HS-27A (cell line): ENCODE results near the gene CYTH1.

ENCODE experiments used
- DNase-seq: peaks from one replicate; pipeline ENCODE4 v3.0.0-alpha.2; 2012; ENCODE audit warnings: low read depth, missing footprints

Gene CYTH1

DNA sequence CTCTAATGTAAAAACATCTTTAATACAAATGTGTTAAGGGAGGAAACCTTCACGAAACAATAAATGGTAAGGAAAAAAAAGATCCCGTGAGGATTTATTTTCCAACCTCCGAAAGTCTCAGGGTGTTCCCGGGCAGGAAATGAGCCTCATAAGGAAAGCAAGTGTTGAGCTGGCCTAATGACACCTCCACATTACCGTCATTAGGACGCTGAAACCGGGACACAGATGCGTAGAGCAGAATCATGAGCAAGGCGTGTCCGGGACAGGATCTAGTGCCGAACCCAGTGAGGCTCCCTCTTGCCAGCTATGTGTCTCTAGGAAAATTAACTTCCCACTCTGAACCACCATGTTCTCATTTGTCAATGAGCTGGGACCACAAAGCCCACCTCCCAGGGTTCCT, 22.7 kb upstream of the CYTH1 start:
- no peak for DNase-seq

DNA sequence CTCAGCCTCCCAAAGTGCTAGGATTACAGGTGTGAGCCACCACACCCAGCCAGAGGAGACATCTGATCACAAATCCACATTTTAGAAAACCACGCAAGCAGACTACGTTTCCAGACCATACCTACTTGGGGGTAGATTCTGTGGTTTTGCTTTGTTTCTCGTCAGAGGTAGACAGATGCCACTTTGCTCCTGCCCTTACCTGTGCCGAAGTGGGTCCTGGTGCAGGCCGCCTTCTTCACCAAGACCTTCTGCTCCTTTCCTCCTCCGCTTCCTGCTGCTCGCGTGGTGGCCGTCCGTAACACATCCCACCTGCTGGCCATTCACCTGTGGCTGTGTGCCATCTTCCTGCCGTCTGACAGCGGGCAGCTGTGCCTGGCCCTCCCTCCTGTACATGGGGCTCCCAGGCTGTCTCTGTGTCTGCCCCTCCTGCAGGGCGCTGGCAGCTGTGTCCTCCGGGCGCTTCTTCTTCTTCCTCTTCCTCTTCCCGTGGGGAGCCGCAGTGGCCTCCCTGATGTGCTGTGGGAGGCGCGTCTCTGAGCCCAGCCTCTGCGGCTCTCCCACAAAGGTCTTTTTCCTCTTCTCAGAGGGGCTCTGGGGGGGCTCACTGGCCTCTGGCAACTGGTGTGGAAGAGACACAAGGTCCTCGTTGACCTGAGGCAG, 21.2 kb upstream of the CYTH1 start:
- DNase-seq: no peak

DNA sequence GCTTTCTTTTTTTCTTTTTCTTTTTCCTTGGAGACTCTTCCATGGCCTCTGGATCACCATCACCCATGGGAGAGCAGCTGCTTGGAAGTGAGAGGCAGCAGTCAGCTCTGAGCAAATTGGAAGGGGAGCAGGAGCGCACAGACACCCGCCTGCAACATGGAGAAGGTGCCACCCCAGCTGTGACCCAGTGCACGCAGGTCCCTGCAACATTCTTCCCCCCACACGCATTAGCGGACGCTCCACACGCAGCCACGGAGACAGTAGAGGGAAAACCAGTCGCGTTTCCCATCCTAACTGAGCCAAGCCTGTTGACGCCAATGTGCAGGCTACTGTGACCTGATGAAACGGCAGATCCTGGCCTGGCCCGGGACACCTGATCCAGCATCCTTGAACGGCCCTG, 20.4 kb upstream of the CYTH1 start:
- no peak for DNase-seq

DNA sequence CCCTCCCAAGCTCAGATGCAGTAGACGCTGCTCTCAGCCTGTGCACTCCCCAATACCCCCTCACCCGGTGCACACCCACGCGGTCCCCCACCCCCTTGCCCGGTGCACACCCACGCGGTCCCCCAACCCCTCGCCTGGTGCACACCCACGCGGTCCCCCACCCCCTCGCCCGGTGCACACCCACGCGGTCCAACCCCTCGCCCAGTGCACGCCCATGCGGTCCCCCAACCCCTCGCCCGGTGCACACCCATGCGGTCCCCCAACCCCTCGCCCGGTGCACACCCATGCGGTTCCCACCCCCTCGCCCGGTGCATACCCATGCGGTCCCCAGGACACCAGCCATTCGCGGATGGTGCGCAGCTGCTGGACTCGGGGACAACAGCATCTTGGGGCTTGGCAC, 19.9 kb upstream of the CYTH1 start:
- no peak for DNase-seq

DNA sequence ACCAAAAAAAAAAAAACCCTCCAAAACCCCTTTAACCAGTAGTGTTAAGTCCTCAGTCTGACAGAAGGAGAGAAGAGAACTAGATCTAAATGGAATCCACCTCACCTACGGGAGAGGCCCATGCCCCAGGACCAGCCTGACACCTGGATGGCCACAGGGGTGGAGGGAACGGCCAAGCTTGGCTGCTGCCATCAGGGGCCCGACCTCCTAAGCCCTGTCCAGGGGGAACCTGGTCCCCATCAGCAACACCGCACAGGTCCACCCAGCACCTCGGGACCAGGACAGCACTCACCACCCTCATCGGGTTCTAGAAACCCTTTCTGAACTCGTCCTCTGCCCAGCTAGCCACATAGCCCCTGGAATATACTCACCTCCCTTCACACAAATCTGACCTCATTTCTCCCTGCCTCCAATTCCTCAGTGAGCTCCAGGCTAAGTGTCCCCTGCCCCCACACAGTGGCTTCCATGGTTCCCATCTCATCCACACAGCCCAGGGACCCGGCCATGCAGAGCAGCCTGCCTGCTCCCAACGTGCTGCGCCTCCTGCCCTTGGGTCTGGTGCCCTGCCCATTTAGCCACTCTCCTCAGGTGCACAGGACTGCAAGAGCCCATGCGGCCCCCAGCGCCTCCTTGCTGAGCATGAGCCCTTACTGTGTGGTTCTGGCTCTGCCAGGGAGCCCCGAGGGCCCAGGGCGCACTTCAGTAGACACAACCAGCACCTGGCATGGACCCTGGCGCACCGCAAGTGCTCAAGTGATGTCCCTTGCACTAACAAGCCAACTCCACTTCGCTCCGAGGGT, 18.3 kb upstream of the CYTH1 start:
- DNase-seq: no peak

DNA sequence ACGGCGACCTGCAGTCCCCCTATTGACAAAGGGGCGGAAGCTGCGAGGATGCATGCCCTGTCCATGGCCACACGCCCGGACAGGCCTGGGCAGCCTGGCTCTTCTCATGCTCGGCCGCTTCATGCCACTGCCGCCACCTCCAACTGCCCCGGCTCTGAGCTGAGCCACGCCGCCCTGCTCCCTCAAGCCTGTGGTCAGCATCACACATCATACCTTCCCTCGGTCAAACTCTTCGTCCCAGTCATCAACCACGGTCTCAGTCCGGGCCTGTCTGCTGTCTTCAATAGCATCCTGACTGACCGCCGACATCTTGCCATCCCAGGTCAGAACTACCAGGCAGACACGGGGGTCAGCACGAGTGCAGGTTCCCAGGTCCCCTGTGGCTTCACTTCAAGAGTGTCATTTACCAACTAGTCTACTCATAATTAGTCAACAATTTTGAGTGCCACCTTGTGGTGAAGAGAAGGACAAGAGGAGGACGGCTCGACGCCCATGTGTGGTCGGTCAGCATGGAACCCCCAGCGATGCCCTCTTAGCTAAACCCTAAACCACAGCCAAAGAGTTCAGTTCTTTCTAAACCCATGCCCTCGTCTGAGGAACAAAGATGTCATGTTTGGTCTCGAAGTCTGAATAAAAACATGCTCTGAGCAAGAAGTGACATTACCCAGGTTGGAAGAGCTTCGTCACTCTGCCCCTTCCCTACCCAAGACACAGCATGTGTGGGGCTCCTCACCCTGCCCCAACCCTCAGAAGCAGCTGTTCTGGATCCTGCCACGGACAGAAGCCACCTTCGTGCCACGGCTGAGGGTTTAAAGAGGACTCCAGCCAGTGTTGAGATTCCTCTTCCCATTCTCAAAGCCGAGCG, 16.9 kb upstream of the CYTH1 start:
- DNase-seq: no peak

DNA sequence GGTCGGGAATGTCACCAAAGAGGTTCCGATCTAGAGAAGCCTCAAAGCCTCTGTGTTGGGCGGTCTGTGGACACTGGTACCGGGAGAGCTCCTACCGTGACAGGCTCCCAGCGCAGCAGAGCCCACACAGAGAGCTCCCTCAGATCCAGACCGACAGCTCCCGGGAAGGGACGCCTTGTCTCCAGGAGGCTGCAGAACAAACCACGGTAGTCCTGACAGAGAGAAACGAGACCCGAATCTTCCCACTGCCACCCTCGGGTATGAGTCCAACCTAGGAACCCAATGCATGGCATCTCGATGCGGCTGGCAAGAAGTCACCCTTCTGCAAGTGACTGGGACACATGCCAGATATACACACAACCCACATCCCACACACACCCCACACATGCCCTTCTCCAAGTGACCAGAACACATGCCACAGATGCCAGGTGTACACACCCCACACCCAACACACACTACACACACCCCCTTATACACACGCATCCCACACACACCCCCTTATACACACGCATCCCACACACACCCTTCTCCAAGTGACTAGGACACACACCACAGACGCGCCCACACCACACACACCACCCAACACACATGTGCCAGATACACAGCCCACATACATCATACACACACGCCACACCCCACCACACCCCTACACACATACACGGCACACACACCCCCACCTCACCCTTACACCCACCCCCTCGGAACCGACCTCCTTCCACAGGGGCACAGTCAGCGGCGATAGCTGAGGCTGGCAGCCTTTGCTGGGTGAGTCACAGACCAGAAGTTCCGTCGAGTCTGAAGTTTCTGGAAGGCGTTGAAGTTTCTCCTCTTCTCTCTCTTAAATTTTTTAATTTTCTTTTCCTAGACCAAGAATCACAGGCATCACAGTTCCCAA, 15.9 kb upstream of the CYTH1 start:
- no peak for DNase-seq

DNA sequence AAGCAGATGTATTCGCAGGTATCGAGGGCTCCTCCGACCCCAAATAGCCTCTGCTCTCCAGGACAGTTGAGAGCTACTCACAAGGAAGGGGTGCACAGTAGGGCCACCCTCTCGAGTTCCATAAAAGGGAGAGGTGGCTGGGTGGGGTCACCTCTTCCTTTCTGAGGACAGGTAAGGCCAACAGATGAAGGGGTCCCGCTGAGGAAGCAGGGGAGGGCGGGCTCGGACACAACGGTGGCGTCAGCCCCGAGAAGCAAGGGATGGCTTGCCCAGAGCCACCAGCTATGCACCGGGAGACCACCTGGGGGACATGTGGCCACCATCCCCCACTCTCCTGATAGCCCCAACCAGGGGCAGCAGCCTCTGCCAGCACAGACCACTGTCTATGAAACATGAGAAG, 15.1 kb upstream of the CYTH1 start:
- DNase-seq: no peak

DNA sequence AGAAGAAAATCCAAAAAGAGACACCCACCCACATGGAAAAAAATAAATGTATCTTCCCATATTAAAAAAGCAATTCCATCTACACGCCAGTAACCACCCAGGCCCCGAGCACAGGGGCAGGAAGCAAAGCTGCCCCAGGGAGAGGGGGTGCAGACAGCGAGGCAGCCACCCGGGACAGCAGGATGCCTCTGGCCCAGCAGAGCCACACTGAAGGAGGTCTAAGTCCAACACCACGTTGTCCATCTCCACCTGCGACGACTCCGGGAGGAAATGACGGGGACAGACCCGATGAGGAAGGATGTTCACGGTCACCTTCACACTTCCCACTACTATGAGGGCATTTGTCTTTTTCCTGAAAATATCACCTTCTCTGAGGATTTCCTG, 14.4 kb upstream of the CYTH1 start:
- no peak for DNase-seq

DNA sequence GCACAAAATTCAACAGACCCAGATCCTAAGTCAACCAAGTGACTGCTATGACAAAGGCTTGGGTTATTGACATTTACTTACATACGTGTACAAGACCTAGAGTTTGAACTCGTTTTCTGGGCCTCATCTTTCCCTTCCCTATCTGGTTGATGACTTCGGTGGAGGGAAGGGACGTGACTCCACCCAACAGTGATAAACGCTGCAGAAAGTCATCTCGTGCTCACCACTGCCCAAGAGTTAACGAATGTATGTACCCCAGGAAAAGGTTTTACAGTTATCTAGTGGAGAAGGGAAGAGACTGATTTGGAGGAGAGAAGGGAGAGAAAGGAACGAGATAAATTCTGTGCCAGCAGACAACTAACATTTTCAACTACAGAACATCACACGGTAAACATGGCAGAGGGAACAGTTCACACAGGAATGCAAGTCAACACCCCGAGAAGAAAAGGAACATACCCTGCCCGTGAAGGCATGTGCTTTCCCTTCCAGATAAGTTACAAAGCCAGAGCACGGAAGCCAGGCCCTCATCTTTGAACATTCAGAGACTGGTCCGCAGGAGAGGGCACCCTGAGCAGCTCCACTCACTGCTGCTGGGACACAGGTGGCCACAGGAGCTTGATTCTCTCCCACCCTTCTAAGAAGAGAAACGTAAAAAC, 13.9 kb upstream of the CYTH1 start:
- DNase-seq: no peak

DNA sequence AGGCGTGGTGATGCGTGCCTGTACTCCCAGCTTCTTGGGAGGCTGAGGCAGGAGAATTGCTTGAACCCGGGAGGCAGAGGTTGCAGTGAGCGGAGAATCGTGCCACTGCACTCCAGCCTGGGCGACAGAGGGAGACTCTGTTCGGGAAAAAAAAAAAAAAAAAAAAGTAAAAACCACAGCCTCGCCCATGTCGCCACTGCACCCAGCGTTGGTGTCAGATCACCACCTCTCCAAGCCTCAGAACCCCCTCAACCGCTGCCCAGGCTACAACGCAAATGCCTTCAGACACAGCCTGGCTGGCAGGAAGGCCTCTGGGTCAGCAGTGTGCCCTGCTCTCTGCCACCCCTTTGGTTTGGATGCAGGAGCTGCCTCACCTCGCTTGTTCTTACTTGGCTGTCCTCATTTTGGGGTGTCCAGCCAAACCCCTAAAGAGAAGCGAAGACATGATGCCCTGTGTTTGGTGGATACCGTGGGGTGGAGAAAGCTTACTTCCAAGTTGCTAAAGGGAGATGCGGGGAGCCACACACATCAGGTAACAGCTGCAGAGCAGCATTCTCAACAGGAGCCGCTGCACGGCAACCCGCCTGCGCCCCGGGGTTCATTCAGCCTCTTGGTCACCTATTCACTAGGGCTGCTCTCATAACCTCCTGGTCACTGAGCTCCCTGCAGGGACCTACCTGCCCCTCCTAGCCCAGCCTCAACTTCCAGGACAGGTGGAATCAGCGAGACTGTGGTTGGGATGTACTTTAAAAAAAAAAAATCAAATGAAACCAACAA, 13.0 kb upstream of the CYTH1 start:
- no peak for DNase-seq

DNA sequence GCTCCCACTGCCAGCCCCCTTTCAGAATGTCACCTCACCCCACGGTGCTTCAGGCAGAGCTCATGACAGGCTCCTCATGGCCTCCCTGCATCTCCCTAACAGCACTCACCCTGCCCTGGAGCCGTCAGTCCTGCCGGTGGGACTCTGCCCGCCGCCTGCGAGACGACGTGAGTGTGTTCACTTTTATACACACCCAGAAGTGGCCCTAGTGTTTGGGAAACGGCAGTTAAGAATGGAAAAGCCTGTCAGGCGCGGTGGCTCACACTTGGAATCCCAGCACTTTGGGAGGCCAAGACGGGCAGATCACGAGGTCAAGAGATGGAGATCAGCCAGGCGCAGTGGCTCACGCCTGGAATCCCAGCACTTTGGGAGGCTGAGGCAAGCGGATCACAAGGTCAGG, 12.3 kb upstream of the CYTH1 start:
- no peak for DNase-seq

DNA sequence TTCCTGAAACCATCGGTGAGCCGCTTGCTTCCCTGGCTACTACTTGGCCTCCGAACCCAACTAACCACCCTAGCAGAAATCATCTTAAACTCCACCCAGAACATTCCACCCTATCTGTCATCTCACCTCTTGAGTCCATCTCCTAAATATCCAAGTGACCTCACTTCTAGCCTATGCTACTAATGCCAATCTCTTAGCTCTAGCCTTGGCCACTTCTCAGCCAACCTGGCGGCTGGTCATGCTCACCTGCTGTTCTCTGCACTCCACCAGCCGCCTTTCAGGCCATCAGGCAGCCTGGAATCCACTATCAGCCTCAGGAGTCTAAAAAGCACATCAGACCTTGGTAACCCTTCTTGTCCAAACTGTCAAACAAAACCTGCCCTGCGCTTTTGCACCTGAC, 11.9 kb upstream of the CYTH1 start:
- no peak for DNase-seq

DNA sequence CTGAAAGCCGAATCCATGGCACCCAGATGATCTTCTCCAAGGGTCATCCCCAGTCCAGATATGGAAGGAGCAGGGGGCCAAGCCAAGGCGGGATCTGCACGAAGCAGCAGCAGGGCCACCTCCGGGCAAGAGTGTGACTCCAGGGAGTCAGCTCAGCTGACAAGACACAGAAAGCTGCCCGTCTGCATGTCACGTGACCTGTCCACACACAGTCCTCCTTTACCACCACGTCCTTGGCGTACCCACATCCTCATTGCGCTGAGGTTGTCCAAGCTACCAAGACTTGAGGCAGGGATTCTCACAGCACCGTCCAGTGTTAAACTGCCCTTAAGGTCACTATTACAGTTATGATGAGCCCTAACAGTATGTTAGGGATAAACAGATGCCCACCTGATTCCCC, 11.3 kb upstream of the CYTH1 start:
- DNase-seq: no peak

DNA sequence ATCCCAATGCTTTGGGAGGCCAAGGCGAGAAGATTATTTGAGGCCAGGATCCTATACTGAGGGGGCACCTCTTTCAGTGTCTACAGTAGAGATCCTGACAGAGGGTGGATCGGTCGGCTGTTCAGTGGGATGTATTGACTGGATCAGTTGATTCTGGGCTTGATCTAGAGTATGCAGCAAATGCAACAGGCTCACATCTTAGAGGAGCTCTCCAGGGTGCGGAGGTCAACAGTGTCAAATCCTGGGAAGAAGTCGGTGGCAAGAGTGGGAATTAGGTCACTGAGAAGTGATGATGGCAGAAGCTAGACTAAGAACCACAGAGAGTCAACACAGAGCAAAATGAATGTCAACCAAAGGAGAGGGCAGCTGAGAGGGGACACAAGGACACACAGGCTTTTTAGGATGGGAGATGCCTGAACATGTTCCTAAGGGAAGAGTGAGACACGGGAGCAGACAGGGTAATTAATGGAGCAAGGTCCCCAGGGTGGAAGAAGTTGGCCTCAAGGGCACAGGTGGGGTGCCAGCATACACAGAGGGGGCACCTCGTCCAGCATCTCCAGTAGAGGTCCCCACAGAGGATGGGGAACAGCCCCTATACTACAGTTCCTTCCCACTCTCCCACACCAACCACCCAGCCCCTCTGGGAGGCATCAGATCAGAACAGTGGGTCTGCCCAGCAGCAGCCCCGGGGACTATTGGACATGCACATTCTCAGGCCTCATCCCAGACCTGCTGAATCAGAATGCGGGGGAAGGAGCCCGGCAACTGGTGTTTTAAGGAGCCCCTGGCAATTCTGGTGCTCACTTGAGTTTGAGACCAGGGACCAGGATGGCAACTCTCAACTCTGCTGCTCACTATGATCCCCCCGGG, 10.0 kb upstream of the CYTH1 start:
- DNase-seq: no peak

DNA sequence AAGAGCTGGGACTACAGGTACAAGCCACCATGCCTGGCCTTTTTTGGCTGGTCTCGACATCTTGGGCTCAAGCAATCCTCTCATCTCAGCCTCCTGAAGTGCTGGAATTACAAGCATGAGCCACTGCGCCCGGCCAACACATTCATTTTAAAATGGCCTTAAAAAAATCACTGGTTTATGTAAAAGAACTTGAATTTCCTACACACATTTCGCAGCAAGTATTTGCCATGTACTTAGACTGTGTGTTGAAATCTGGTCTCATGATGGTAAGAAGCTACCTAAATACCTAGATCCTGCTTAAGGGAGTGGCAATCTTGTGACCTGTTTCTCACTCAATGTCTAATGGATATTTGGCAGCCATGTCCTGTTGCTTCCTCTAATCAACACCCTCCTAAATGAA, 8.5 kb upstream of the CYTH1 start:
- no peak for DNase-seq

DNA sequence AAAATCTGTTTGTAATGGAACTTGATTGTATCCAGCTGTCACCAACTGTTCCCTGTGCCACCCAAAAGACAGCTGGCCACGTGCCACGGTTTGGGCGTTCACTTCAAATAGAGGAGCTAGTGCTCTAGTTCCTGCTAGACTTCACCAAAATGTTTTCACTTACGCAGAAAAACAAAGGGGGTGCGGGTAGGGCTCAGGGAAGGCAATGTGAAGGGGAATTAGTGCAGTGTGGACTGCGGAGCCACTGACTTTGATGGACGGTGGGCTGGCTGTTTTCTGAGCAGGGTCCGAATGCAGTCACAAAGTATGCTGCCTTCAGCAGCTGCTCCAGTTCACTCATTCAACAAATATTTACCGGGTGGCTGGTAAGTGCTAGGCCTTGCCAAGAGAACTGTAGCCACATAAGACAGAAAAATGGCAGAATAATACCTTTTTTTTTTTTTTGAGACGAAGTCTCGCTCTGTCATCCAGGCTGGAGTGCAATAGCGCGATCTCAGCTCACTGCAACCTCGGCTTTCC, 7.6 kb upstream of the CYTH1 start:
- DNase-seq: no peak

DNA sequence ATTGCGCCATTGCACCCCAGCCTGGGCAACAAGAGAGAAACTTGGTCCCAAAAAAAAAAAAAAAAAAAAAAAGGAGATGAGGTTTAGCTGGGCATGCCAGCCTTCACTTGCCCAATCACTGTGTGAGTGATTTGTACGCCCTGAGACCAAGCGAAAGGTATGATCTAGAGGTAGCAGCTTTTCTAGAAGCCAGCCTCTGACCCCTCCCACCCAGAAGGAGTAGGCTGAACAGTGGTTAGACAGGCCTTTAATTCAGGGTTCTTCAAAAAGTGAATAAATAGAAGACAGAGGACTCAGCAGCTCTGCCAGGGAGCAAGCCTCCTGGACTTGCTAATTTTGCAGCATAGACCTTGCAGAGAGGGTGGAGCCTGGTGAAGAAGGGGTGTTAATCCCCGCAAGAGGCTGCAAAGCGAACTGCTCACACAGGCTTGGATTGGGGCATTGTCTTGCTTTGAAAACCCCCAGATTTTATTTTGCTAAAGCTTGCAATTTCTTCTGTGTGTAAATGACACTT, 7.1 kb upstream of the CYTH1 start:
- DNase-seq: no peak

DNA sequence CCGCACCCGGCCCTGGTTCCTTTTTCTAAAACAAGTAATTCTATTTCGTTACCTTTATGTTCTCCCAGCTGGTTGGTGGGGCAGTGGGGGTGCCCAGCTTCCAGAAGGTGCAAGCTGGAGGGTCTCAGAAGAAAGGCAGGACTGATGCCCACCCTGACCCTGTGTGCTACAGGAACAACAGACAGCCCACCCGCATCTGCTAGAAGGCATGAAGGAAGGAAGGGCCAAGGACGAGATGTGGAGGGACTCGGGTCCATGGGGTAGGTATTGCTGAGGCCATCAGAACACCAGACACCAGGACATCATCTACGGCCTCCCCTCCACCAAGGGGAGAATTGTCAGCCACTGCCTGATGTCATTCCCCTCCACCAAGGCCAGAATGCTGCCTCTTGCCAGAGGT, 6.4 kb upstream of the CYTH1 start:
- DNase-seq: no peak
